Stimulated activated CD4-positive, alpha-beta T cell treated with anti-CD3 and anti-CD28 coated beads, Interleukin-1b, Interleukin-23, amount 100 ng/mL, for 1 hour (primary cell): ENCODE data around the gene ACVR1.
"Not testable (repeated sequence)": the region's sequence is repeated elsewhere in the genome, so short reads cannot be mapped to it uniquely, and the experiment has no call there.

ENCODE experiments used
- DNase-seq, 2 donors: peaks; one replicate each; pipeline ENCODE4 v3.0.0-alpha.2; 2020; ENCODE audit warnings: low read depth in 2 of 2

The ACVR1 gene

DNA sequence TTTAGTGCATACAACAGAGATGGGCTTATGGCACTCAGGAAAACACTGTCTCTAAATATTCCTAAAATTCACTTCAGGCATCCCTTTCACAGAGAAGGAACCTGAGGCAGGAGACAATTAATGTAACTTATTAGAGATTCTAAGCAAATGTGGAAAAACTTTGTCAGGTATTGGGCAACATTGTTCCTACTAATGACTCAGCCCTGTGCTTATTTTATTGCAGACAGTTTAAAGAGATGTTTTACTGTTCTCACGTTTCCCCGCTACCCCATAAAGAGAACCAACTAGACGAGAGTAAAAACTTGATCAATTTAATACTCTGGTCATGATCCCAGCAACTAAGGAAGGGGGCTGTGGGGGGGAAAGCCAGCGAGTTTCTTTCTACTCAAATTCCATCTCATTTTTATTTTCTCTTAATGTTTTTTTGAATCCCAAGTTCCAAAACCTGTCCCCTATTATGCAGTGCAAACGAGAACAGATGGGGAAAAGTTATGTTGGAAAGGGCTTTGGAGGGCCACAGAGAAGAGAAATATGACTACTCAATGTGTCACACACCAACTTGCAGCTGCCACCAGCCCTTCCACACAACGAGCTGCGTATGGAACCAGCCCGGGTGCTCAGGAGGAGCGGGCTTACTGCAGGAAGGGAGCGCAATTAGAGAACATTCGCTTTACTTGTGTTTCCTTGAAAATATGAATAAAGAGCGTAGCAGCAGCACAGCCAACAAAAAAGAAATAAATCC lies 18.7 kb upstream of the ACVR1 start:
- no peak for DNase-seq

DNA sequence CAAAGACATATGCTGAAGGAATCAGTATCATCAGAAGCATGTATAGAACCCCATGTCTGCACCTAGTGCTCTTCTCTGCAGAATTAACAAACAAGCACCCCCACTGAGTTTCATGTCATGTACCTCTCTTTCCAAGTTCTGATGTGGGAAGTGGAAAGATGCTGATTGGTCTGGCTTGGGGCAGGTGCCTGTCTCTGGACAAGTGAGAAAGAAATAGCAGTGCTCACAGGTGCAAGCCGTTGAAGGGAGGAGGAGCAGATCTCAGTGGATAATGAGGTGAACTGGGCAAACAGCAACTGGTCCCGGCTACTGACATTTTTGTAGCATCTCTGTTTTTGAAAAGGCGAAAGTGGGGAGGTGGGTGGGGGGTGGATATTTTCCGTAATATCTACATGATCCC lies 17.5 kb upstream of the ACVR1 start:
- no peak for DNase-seq

- DNase-seq: no peak
These were observed 15.5 kb upstream of the ACVR1 start for GRCh38 chr2:157891643-157892041.

DNA sequence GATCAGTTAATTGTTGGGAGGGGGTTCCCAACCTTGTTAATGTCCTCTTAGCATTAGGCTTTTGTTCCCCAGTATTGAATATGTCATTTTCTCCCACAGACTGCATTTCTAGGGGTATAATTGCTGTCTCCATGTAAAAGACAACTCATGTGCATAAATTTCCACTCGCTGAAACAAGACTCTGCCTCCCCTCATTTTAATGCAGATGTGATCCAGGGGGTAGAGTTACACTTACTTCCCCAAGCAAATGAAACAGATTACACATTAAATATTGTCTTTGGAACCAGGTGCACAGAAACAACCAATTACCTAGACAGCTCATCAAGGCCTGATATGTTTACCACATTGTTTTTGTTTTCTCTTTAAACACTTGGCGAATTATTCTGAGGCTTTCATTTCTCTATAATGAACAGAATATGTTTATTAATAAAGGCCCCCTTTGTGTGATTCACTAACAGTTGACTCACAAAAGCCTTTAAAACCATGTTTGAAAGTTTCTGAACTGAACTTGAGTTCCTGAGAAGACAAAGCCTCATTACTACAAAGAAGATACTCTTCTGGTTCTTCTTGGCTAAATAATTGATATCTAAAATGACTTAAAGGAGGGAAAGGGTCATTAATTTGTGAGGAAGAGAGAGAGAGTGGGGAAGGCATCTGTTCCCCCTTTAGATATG lies 15.0 kb upstream of the ACVR1 start:
- no peak for DNase-seq

GRCh38 chr2:157887946-157888345 lies 11.8 kb upstream of the ACVR1 start:
- DNase-seq: no peak

DNA sequence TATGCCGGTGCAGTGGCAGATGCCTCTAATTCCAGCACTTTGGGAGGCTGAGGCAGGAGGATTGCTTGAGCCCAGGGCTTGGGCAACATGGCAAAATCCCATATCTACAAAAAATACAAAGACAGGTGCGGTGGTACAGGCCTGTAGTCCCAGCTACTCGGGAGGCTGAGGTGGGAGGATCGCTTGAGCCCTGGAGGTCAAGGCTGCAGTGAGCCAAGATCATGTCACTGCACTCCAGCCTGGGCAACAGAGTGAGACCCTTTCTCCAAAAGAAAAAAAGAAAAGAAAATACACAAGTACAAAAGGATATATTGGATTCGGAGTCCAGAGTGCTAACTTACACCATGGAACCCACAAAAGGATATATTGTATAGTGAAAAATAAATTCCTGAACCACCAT lies 8.4 kb upstream of the ACVR1 start:
- DNase-seq: not testable (repeated sequence)

DNA sequence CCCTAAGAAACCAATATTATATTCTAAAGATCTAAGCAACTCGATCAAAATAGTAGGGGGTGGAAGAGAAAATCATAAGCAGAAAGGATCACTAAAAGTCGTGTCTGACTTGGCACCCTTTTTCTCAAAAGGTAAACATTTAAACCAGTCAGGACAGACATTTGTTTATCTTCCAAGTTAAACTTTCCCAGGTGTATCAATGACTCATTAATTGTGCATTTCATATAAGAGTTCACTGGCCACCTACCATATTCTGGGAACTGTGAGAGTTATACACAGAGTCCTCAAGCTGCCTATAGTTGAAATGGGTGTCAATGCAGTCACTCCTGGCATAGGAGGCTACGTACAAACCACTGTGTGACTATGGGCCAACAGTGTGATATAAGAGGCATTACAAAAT lies 4.8 kb upstream of the ACVR1 start:
- no peak for DNase-seq

- no peak for DNase-seq
These were observed 1.8 kb upstream of the ACVR1 start for GRCh38 chr2:157877761-157878400.

DNA sequence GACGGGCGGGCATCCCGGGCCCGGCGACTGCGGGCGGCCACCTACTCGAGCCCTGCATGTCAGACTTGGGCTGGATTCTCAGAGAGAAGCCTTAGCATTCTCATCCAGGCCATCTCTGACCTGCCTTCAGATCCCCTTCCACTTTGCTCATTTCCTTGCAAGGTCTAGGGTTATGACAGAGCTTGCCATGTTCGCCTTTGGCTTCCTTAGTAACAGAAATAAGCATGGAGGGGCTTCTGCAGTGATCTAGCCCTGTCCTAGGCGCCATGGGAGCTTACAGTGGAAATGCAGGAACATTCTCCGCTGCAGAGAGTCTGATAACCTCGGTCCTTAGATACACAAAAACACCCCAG lies 632 bp upstream of the ACVR1 start:
- no peak for DNase-seq

DNA sequence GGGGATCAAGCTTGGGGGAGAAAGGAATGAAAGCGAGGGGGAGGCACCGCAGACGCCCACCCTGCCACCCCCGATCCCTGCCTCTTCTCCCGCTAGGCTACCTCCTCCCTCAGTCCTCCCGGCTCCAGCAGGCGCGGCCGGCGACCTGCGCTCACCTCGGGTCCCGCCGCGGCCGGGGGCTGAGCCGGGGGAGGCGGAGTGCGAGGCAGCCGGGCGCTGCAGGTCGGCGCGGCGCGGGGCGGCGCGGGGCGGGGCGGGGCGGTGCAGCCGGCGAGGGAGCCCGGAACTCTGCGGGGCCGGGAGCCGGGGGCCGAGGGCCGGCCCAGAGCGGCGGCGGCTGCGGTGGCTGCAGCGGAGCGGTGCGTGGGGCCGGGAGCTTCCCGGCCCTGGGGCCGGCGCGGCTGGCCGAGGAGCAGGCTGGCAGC lies 477 bp downstream of the ACVR1 start:
- no peak for DNase-seq

DNA sequence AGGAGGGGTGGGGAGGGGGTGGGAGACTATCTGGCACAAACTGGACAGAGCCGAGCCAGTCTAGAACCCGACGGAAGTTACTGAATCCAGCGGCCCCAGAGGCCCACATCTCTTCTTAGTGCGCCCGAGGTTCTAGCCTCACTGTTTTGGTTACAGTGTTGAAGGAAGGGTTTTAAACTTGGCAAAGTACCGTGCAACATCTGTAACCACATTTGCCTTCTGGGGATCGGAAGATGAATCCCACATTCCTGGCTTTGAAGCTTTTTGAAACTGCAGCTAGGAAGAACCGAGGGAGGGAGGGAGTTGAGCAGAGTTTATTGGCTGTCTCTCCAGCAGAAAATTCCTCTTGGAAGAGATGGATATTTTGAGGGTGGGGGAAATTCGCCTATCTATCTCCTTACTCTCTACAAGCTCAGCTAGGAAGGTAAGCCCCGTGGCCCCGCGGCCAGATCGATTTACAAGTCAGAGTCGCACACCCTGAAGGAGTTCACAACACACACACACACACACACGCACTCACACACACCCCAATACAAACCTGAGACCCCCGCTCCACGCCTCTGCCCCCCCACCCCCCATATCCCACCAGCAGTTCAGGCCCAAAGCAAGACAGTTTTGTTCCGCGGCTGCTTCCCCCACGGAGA lies 1.0 kb downstream of the ACVR1 start:
- no peak for DNase-seq

GRCh38 chr2:157874348-157874747 lies 1.8 kb downstream of the ACVR1 start:
- no peak for DNase-seq

DNA sequence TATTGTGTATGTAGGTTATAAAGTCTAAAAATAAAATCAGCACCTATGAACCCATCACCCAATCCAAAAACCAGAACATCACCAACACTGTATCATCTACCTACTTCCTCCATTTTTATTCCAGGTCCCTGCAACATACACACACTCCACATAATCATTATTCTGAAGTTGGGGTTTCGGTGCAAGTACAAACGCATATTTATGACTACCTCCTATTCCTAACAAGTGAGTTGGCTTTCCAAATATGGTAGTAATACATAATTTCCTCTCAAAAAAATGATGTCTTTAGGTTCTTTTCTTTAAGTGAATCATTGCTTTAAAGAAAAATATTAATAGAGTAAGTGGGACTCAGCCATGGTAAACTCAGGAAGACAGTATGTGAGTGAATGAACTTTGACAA lies 3.3 kb downstream of the ACVR1 start:
- DNase-seq: no peak

- DNase-seq: no peak
These were observed 4.7 kb downstream of the ACVR1 start for GRCh38 chr2:157871415-157871814.

DNA sequence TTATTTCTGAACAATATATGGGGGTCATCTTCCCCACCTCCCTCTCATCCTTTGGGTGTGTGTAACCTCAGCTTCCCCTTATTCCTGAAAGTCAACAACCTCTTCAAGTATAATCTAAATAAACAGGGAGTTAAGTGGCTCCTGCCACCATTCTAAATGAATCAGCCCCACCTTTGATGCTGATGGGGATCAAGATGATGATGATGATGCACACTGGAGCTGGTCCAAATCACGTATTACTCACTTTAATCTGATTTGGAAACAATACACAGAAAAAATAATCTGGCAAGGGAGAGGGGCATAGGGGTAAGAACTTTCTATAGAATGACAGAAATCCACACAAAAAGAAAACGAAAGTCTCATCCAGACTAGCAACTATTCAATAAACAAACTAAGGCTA lies 7.1 kb downstream of the ACVR1 start:
- no peak for DNase-seq

DNA sequence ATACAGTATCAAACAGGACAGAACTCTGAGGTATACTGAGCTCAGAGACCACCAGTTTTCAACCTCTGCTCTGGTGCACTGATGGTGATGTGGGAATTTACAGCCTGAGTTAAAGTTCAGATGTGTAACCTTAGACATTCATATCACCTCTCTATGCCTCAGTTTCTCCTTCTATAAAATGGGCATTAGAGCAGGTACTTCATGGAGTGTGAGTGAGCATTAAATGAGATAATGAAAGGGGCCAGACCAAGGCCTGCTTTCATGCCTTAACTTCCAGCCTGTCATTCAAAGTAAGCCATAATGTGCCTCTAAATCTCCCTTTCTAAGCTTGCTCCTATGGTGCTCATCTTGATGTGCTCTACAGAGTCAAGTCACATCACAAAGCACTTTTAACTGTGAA lies 8.4 kb downstream of the ACVR1 start:
- no peak for DNase-seq

GRCh38 chr2:157866666-157867642 lies 9.2 kb downstream of the ACVR1 start:
- no peak for DNase-seq

- no peak for DNase-seq
These were observed 9.9 kb downstream of the ACVR1 start for GRCh38 chr2:157866202-157866601.

DNA sequence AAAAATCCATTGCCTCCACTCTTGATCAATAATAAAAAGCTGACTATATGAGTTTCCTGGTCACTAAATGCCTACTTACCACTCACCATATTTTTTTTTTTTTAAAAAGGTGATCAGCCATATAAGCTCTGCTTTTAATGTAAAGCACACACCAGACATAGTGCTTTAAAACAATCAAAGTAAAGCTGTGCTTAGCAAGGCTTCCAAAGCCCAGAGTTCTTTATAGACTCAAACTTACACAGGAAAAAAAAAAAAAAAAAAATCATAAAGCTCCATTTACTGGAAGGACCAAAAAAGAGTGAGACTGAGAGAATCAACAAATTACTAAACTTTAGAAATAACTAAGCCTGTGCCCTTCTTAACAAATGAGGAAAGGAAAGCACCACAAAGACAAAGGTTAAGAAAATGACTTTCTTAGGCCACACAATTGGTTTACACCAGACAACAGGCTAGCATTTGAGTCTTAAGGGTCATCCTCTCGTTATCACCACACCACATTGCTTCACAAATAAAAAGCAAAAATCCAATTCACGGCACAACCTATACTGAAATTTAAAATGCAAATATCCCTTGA lies 11.2 kb downstream of the ACVR1 start:
- DNase-seq: no peak

DNA sequence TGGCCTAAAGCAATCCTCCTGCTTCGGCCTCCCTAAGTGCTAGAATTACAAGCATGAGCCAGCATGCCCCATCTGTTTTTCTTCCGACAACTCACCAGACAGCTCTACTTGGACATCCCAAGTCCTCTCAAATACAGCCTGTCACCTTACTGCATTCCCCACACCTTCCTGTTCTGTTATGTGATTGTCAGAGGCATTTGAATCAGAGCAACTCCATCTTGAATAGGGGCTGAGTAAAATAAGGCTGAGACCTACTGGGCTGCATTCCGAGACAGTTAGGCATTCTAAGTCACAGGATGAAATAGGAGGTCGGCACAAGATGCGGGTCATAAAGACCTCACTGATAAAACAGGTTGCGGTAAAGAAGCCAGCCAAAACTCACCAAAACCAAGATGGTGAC lies 17.3 kb downstream of the ACVR1 start:
- no peak for DNase-seq

GRCh38 chr2:157857881-157858280 lies 18.2 kb downstream of the ACVR1 start:
- DNase-seq: no peak
